Neural cell (in vitro differentiated cells): Measurements from ENCODE around the gene PHF3. TPM values are rescaled to one million over a fixed set of nuclear protein-coding genes. Genes with fewer than 3 reads are reported as not detected.

ENCODE experiments used
- H2AFZ ChIP-seq: fragments of 200-600, 300-800 bp; sonication (generic), shearing (Covaris generic); 2 replicates; pipeline ENCODE4 v1.6.0; 2014; ENCODE audit warnings: low read depth, mild to moderate bottlenecking, antibody characterized with exemption, low read length, moderate library complexity
- H3F3A ChIP-seq: fragments of 200-600 bp; shearing (Covaris generic); 2 replicates; pipeline ENCODE4 v1.6.1; 2016; ENCODE audit warnings: mild to moderate bottlenecking, moderate library complexity, mixed read lengths, antibody characterized with exemption, low read length; ENCODE audit not compliant: insufficient read depth, poor library complexity, severe bottlenecking
- H3K27ac ChIP-seq: fragments of 200-600, 300-800 bp; sonication (generic), shearing (Covaris generic); 2 replicates; pipeline ENCODE4 v1.5.1; 2014; ENCODE audit warnings: mild to moderate bottlenecking, low read length, moderate library complexity
- H3K27me3 ChIP-seq: fragments of 300-800, 200-600 bp; sonication (generic), shearing (Covaris generic); 2 replicates; pipeline ENCODE4 v1.6.0; 2014; ENCODE audit warnings: mild to moderate bottlenecking, low read depth, low read length, moderate library complexity; ENCODE audit not compliant: insufficient read depth
- H3K36me3 ChIP-seq: fragments of 300-800, 200-600 bp; sonication (generic), shearing (Covaris generic); 2 replicates; pipeline ENCODE4 v1.5.1; 2014; ENCODE audit warnings: mild to moderate bottlenecking, antibody characterized with exemption, low read length, moderate library complexity; ENCODE audit not compliant: insufficient read depth
- H3K4me2 ChIP-seq: fragments of 300-800, 200-600 bp; sonication (generic), shearing (Covaris generic); 2 replicates; pipeline ENCODE4 v1.6.0; 2014; ENCODE audit warnings: mild to moderate bottlenecking, low read length
- H3K4me3 ChIP-seq: fragments of 300-800, 200-600 bp; sonication (generic), shearing (Covaris generic); 2 replicates; pipeline ENCODE4 v1.5.1; 2014; ENCODE audit warnings: mild to moderate bottlenecking, low read length, moderate library complexity
- H3K79me2 ChIP-seq: fragments of 200-600 bp; shearing (Covaris generic); replicated peaks from 2 replicates; pipeline ENCODE4 v1.6.0; 2014; ENCODE audit warnings: mild to moderate bottlenecking, low read length, moderate library complexity; ENCODE audit not compliant: insufficient read depth
- H3K9ac ChIP-seq: fragments of 300-800, 200-600 bp; sonication (generic), shearing (Covaris generic); 2 replicates; pipeline ENCODE4 v1.6.1; 2016; ENCODE audit warnings: mild to moderate bottlenecking, low read length, mixed read lengths
- H3K9me2 ChIP-seq: fragments of 200-600 bp; shearing (Covaris generic); 2 replicates; pipeline ENCODE4 v1.6.1; 2016; ENCODE audit warnings: mild to moderate bottlenecking, low read length, mixed read lengths; ENCODE audit not compliant: insufficient read depth
- H3K9me3 ChIP-seq: fragments of 200-600, 300-800 bp; sonication (generic), shearing (Covaris generic); 2 replicates; pipeline ENCODE4 v1.6.1; 2016; ENCODE audit warnings: mild to moderate bottlenecking, mixed run types, low read length, moderate library complexity, mixed read lengths
- H4K20me1 ChIP-seq: fragments of 200-600 bp; shearing (Covaris generic); 2 replicates; pipeline ENCODE4 v1.6.1; 2016; ENCODE audit warnings: mild to moderate bottlenecking, mixed run types; ENCODE audit not compliant: insufficient read depth
- CTCF ChIP-seq: fragments of 450-650 bp; IDR thresholded peaks from 2 replicates; pipeline ENCODE4 v1.5.1; 2014; ENCODE audit warnings: antibody characterized with exemption, mild to moderate bottlenecking, moderate library complexity; ENCODE audit not compliant: poor library complexity, severe bottlenecking
- EP300 ChIP-seq: fragments of 450-650 bp; conservative IDR thresholded peaks from 2 replicates; pipeline ENCODE4 v1.6.1; 2014; ENCODE audit warnings: antibody characterized with exemption, mild to moderate bottlenecking, moderate library complexity; ENCODE audit not compliant: poor library complexity, severe bottlenecking
- EZH2 ChIP-seq: fragments of 200-600, 300-800 bp; shearing (Covaris generic), sonication (generic); IDR thresholded peaks from 2 replicates; pipeline ENCODE4 v1.6.1; 2014; ENCODE audit warnings: antibody characterized with exemption, low read length, borderline replicate concordance, mild to moderate bottlenecking; ENCODE audit not compliant: insufficient read depth, poor library complexity, severe bottlenecking
- MXI1 ChIP-seq: fragments of 450-650 bp; conservative IDR thresholded peaks from 2 replicates; pipeline ENCODE4 v1.6.1; 2014; ENCODE audit warnings: antibody characterized with exemption, mild to moderate bottlenecking; ENCODE audit not compliant: poor library complexity, severe bottlenecking
- POLR2AphosphoS5 ChIP-seq: IDR thresholded peaks from 2 replicates; pipeline ENCODE4 v1.6.1; 2012
- RAD21 ChIP-seq: fragments of 450-650 bp; conservative IDR thresholded peaks from 2 replicates; pipeline ENCODE4 v1.6.1; 2014; ENCODE audit warnings: antibody characterized with exemption, mild to moderate bottlenecking, moderate library complexity
- REST ChIP-seq: IDR thresholded peaks from 2 replicates; pipeline ENCODE4 v1.6.1; 2012; ENCODE audit warnings: borderline replicate concordance
- SMC3 ChIP-seq: fragments of 450-650 bp; conservative IDR thresholded peaks from 2 replicates; pipeline ENCODE4 v1.6.1; 2014; ENCODE audit warnings: antibody characterized with exemption, mild to moderate bottlenecking, moderate library complexity; ENCODE audit not compliant: poor library complexity
- TAF1 ChIP-seq: IDR thresholded peaks from 2 replicates; pipeline ENCODE4 v1.6.1; 2012; ENCODE audit warnings: low read depth
- polyA plus RNA-seq: library from polyadenylated mRNA; depleted of rRNA; stranded (reverse); fragments of >200 nt; gene quantifications from 2 replicates; pipeline ENCODE4 v1.2.3, GENCODE V29; 2014

PHF3 gene
- polyA plus RNA-seq, 1 donor from 2014 or later: 21.1 TPM

GRCh38 chr6:63634630-63635029 is 972 bp upstream of the PHF3 start:
- peak overlapping the region; percentile 94 for H3K27ac ChIP-seq
- H4K20me1 ChIP-seq: peaks cover 9% of the 10 kb centered on the region
- peak overlapping the region; percentile 87 for H3K4me3 ChIP-seq
- no peak for TF ChIP-seq EZH2
- TF ChIP-seq RAD21: no peak
- TF ChIP-seq MXI1: no peak
- TF ChIP-seq EP300: no peak
- TF ChIP-seq SMC3: no peak
- TF ChIP-seq POLR2AphosphoS5: no peak
- no peak for TF ChIP-seq CTCF
- TF ChIP-seq REST: no peak
- TF ChIP-seq TAF1: no peak
- peak overlapping the region; percentile 66 for H3K4me2 ChIP-seq
- peaks cover 4% of the 10 kb centered on the region for H3F3A ChIP-seq
- H3K27me3 ChIP-seq: no peaks in the 10 kb centered on the region
- peaks cover 29% of the 10 kb centered on the region for H3K79me2 ChIP-seq
- no peaks in the 10 kb centered on the region for H3K9me2 ChIP-seq
- peak overlapping the region; percentile 97 for H3K9ac ChIP-seq
- no peaks in the 10 kb centered on the region for H3K9me3 ChIP-seq
- no peaks in the 10 kb centered on the region for H3K36me3 ChIP-seq
- peak overlapping the region; percentile 49 for H2AFZ ChIP-seq

- H3K4me2 ChIP-seq: peak overlapping the region; percentile 66
- TF ChIP-seq POLR2AphosphoS5 (no peak), SMC3 (no peak), RAD21 (no peak), CTCF (no peak), EZH2 (no peak), TAF1 (no peak), EP300 (no peak), REST (no peak), MXI1 (no peak)
- no peaks in the 10 kb centered on the region for H3K36me3 ChIP-seq
- peaks cover 9% of the 10 kb centered on the region for H4K20me1 ChIP-seq
- no peaks in the 10 kb centered on the region for H3K27me3 ChIP-seq
- peak overlapping the region; percentile 94 for H3K27ac ChIP-seq
- H3K4me3 ChIP-seq: peak overlapping the region; percentile 87
- peak overlapping the region; percentile 49 for H2AFZ ChIP-seq
- H3K9ac ChIP-seq: peak overlapping the region; percentile 97
- H3K9me3 ChIP-seq: no peaks in the 10 kb centered on the region
- no peaks in the 10 kb centered on the region for H3K9me2 ChIP-seq
- peaks cover 34% of the 10 kb centered on the region for H3K79me2 ChIP-seq
- peaks cover 4% of the 10 kb centered on the region for H3F3A ChIP-seq
Measured at GRCh38 chr6:63635215-63635587, 401 bp upstream of the PHF3 start.
